Ovary (tissue), 3 donors: Measurements from ENCODE around the gene RMDN2.

Experiments used
- CTCF ChIP-seq, 3 donors: fragments of 450-650 bp in 2 of 3; fragments of 200-600 bp in 1 of 3; IDR thresholded peaks; one replicate each; pipeline versions ENCODE4 v1.5.1 to v1.8.0; 2016 to 2022; ENCODE audit warnings: antibody characterized with exemption in 3 of 3, mild to moderate bottlenecking in 1 of 3
- POLR2A ChIP-seq: fragments of 450-650 bp; IDR thresholded peaks from one replicate; pipeline ENCODE4 v1.6.1; 2017; ENCODE audit warnings: antibody characterized with exemption, mild to moderate bottlenecking, moderate library complexity
- donor health status: DM: no; HTN: no; CAD: no.

DNA sequence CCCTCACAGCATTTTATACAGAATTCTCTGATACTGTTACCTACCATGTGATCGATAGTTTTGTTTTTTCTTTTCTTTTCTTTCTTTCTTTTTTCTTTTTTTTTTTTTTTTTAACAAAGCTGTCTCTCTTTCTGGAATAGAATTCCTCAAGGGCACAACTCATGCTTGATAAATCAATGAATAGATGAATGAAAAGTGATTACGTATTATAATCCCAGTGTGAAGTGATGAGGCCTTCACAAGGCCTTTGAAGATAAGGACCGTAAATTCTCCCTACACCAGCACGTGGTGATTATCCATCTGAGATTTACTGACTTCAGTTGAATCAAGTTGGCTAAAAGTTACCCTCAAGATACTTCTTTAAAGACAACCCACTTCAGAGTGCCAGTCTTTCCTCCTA, 46.6 kb upstream of the RMDN2 start:
- no peak for TF ChIP-seq CTCF (IDR thresholded peaks at IDR 0.05)
- TF ChIP-seq POLR2A, result no peak
